ENCODE measurements around the gene KRTAP4-16.
"Not testable (repeated sequence)": the region's sequence is repeated elsewhere in the genome, so short reads cannot be mapped to it uniquely, and the experiment has no call there.

Gene KRTAP4-16

DNA sequence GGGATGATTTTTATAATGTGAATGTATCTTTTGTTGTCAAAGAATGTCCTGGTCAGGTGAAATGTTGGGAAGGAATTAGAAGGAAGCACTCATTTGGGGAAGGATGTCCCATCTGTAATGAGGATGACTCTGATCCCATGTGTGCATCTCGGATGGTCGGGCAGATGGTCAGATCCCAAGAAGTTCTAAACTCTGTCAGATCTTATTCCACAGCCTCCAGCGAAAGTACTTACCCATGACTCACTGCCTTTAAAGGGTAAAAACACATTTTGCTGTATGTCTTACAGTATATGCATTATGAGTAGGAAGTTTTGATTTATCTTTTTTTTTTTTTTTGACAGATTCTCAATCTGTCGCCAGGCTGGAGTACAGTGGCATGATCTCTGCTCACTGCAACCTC is 16.7 kb upstream of the KRTAP4-16 start:
- no peak for DNase-seq

GRCh38 chr17:41117846-41118386 is 15.9 kb upstream of the KRTAP4-16 start, which contains the start of gene KRTAP4-11:
TSS of gene KRTAP4-11 (minus strand) at chr17:41118373. CDS start at chr17:41118315, 58 bp downstream.
- not testable (repeated sequence) for DNase-seq

- DNase-seq = no peak
These were observed 14.3 kb upstream of the KRTAP4-16 start for GRCh38 chr17:41116297-41116696.

GRCh38 chr17:41111151-41111885 is 9.3 kb upstream of the KRTAP4-16 start:
- DNase-seq = no peak

GRCh38 chr17:41108728-41109386 is 6.8 kb upstream of the KRTAP4-16 start:
- not testable (repeated sequence) for DNase-seq

- no peak for DNase-seq
These were observed 6.0 kb upstream of the KRTAP4-16 start for GRCh38 chr17:41107941-41108450.

DNA sequence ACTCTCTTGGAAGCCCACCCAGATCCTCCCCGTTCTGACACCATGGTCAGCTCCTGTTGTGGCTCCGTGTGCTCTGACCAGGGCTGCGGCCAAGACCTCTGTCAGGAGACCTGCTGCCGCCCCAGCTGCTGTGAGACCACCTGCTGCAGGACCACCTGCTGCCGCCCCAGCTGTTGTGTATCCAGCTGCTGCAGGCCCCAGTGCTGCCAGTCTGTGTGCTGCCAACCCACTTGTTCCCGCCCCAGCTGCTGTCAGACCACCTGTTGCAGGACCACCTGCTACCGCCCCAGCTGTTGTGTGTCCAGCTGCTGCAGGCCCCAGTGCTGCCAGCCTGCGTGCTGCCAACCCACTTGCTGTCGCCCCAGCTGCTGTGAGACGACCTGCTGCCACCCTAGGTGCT is 3.3 kb upstream of the KRTAP4-16 start, which contains the start of gene KRTAP4-9:
Gene KRTAP4-9, plus strand, starts transcription at position 43 of the 400 bp plus-strand sequence. Its CDS starts 0 bp downstream, at position 43.
- DNase-seq = not testable (repeated sequence)

- DNase-seq = not testable (repeated sequence)
These were observed 2.5 kb upstream of the KRTAP4-16 start for GRCh38 chr17:41104386-41105038.

DNA sequence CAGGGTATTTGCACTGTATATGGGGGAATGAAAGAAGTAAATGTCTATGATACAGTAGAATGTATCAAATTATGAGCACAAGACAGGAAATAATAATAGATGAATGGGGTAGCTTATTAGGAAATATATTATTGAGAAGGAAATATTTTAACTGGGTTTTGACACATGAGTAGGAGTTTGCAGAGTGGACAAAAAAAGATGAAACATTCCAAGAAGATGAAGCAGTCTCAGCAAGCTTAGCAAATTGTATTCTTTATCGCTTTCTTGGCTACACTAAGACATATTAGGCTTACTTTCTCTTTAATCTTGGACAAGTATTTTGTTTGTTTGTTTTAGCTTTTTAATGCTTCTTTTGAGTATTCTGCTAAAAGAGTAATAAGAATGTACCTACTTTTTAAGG is 1.9 kb upstream of the KRTAP4-16 start:
- no peak for DNase-seq

DNA sequence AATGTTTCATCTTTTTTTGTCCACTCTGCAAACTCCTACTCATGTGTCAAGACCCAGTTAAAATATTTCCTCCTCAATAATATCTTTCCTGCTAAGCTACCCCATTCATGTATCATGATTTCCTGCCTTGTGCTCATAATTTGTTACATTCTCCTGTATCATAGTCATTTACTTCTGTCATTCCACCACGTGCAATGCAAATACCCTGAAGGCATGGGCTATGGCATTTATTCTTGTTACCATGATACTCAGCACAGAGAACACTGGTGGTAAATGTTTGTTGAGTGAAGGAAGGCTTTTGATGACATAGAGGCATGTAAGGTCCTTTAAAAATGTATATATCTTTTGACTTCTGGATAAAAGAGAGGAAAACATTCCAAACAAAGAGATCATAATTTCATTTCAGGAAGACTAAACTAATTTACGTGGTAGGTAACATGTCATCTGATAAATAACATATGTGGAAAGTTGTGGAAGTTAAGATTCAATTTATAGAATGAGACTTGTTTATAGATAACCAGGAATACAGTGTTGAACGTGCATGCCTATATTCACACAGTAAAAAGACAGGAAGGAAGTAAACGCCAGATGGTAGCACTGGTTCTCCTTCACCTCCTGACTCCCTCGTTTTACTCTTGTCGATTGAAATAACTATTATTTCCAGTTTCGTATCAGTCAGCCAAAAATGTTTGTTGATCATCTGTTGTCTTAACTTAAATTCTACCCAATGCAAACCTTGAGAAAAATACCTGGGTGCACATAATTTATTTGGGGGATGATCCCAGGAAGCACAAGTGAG is 2.1 kb downstream of the KRTAP4-16 start:
- not testable (repeated sequence) for DNase-seq

- no peak for DNase-seq
These were observed 3.5 kb downstream of the KRTAP4-16 start for GRCh38 chr17:41098481-41098880.

DNA sequence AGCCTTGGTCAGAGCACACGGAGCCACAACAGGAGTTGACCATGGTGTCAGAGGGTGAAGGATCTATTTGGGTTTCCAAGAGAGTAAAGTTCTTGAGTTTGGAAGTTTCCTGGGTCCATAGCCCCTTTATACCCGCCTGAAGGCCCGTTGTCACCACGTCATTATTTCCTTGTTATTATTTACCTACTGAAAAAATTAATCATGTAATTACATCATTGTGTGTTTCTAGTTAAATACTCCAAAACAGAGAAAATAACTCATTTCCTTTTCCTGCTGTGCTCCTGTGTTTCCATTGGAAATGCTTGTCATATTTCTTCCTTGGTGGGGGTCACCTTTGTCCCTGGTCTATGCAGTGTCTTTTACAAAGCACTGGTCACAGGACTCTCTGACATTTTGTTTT is 4.0 kb downstream of the KRTAP4-16 start, which contains the start of gene KRTAP4-8:
Gene KRTAP4-8, minus strand, starts transcription at position 101 of the 400 bp plus-strand sequence. Its CDS starts 58 bp downstream, at position 43.
- DNase-seq = no peak

- no peak for DNase-seq
These were observed 6.0 kb downstream of the KRTAP4-16 start for GRCh38 chr17:41096055-41096454.

- DNase-seq = not testable (repeated sequence)
These were observed 13.2 kb downstream of the KRTAP4-16 start for GRCh38 chr17:41088760-41089352.

DNA sequence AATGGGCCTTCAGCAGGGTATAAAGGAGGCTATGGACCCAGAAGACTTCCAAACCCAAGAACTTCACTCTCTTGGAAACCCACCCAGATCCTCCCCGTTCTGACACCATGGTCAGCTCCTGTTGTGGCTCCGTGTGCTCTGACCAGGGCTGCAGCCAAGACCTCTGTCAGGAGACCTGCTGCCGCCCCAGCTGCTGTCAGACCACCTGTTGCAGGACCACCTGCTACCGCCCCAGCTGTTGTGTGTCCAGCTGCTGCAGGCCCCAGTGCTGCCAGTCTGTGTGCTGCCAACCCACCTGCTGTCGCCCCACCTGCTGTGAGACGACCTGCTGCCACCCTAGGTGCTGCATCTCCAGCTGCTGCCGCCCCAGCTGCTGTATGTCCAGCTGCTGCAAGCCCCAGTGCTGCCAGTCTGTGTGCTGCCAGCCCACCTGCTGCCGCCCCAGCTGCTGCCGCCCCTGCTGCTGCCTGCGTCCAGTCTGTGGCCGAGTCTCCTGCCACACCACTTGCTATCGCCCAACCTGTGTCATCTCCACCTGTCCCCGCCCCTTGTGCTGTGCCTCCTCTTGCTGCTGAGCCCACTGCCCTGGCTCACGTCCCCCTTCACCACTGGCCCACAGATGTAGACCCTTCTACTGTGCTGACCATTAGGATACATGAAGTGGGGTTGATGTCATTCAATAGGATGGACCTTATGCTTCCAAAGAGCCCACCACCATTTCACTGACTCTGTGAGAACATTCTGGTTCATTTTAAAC is 17.7 kb downstream of the KRTAP4-16 start, which contains the start of gene KRTAP4-7:
Gene KRTAP4-7, plus strand, starts transcription at position 51 of the 757 bp plus-strand sequence. Its CDS starts 57 bp downstream, at position 108.
- DNase-seq = not testable (repeated sequence)

GRCh38 chr17:41083427-41083826 is 18.6 kb downstream of the KRTAP4-16 start:
- DNase-seq = not testable (repeated sequence)

GRCh38 chr17:41082626-41083025 is 19.4 kb downstream of the KRTAP4-16 start:
- no peak for DNase-seq

GRCh38 chr17:41076788-41077187 is 25.2 kb downstream of the KRTAP4-16 start:
- no peak for DNase-seq

DNA sequence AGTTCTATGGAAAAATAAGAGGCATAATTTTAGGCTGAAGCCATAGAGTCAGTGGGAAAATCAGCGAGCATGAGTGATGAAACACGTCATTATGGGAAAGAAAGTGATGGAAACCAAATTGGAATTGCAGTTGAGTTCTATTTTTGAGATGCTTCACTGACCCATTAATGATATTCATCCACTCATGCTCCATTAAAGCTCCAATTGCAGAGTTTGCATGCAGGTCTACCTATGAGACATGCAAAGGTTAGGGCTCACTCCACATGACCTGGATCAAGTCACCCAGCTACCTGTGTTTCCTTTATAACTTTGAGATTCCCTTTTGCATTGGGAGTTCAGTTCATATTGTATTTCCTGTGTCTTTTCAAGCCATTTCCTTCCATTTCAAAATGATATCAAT is 28.3 kb downstream of the KRTAP4-16 start:
- DNase-seq = no peak

Data from C1 segment of cervical spinal cord (tissue), 14 donors.